Activated naive CD8-positive, alpha-beta T cell treated with anti-CD3 and anti-CD28 coated beads, Interleukin-2, amount 50 U/mL, for 24 hours (primary cell): ENCODE data around the gene CCDC85A.

Experiments used
- ATAC-seq: fragments of 150-1000 bp; cut with Tn5 transposase; one replicate; pipeline ENCODE4 v1.10.0; 2021
- DNase-seq: peaks from one replicate; pipeline ENCODE4 v3.0.0; 2021
- H3K27ac Mint-ChIP-seq: one replicate; pipeline ENCODE4 v1.8.0; 2021; ENCODE audit warnings: mild to moderate bottlenecking, mixed read lengths
- H3K27me3 Mint-ChIP-seq: one replicate; pipeline ENCODE4 v1.8.0; 2021; ENCODE audit warnings: mixed read lengths
- H3K36me3 Mint-ChIP-seq: one replicate; pipeline ENCODE4 v1.8.0; 2021; ENCODE audit warnings: low read depth, mixed read lengths
- H3K4me1 Mint-ChIP-seq: one replicate; pipeline ENCODE4 v1.8.0; 2021; ENCODE audit warnings: mixed read lengths
- H3K4me3 Mint-ChIP-seq: one replicate; pipeline ENCODE4 v1.8.0; 2021; ENCODE audit warnings: mild to moderate bottlenecking, moderate library complexity, mixed read lengths
- H3K9me3 Mint-ChIP-seq: one replicate; pipeline ENCODE4 v1.8.0; 2021; ENCODE audit warnings: mixed read lengths

The CCDC85A gene

DNA sequence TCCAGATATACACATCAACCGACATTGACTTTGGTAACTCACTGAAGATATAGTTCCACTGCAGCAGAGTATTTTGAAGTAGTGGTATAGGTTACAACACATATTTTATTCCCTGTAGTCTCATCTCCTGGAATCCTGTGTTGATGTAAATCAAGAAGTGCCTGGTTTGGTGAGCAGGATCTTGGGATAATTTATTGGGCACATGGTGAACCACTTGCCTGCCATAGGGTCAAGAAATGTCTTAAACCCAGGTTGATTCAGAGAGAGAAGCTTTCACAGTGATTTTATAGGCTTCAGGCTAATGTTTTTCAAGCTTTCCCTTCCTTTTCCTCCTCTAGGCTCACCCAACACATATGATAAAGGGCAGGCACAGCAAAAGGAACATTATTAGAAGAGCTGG lies 24.6 kb downstream of the CCDC85A start:
- peaks cover 4% of the 10 kb centered on the region for H3K9me3 Mint-ChIP-seq
- no peaks in the 10 kb centered on the region for H3K4me1 Mint-ChIP-seq
- DNase-seq: no peak
- no peak overlapping the region for H3K27ac Mint-ChIP-seq
- H3K4me3 Mint-ChIP-seq: no peak overlapping the region
- peaks cover 2% of the 10 kb centered on the region for H3K27me3 Mint-ChIP-seq
- no peak for ATAC-seq
- no peaks in the 10 kb centered on the region for H3K36me3 Mint-ChIP-seq

DNA sequence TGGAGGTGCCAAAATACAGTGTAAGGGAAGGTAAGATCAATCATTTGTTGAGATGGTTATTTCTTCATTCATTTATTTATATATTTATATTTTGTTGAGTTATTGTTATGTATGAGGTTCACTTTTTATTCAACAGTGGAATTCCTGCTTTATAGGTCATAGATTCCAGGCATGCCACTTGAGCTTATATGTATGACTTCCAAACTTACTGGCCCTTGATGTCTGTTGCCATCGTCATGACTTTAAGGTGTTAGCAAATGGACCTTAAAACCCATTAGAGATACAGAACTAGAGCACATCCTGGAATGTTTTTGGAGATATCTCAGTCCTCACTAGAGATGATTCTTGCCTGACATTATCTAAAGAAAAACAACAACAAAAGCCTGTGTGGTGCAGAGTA lies 25.9 kb downstream of the CCDC85A start:
- no peak overlapping the region for H3K4me3 Mint-ChIP-seq
- no peaks in the 10 kb centered on the region for H3K4me1 Mint-ChIP-seq
- peaks cover 2% of the 10 kb centered on the region for H3K27me3 Mint-ChIP-seq
- no peak for DNase-seq
- no peak for ATAC-seq
- H3K36me3 Mint-ChIP-seq: no peaks in the 10 kb centered on the region
- H3K27ac Mint-ChIP-seq: no peak overlapping the region
- H3K9me3 Mint-ChIP-seq: peaks cover 4% of the 10 kb centered on the region

DNA sequence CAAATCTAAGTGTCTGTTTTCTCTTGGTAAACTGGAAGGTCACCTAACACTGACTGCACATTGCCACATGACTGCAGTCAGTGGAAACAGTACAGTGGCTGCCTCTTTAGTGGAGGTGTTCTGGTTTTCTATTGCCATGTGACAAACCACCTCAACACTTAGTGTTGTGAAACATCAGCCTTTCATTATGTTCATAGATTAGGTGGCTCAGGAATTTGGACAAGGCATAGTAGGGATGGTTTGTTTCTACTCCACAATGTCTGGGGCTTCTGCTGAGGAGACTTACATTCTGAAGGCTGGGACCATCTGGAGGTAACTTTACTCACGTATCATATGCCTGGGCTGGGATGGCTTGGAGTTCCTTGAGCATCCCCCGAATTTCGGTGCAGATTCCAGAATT lies 26.5 kb downstream of the CCDC85A start:
- Mint-ChIP-seq H3K27me3 (peaks cover 2% of the 10 kb centered on the region), H3K36me3 (no peaks in the 10 kb centered on the region), H3K27ac (no peak overlapping the region), H3K9me3 (peaks cover 4% of the 10 kb centered on the region), H3K4me1 (no peaks in the 10 kb centered on the region), H3K4me3 (no peak overlapping the region)
- DNase-seq (no peak), ATAC-seq (no peak)

DNA sequence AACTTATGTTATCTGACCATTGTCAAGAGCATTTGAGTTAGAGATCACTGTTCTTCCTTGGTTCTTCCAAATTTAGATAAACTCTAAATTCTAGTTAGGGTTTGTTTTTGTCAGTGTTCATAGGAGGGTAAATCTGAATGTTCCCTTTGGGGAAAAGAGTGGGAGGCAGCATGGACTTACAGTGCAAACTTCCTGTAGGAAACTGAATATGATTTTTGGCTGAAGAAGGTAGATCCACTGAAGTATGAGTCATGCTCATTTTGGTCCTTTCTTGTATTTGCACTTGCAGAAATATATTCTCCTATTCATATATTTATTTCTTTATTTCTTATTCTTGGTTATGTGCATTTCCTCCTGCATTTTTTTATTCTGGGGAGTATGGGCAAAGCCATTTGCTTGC lies 27.3 kb downstream of the CCDC85A start:
- DNase-seq (no peak), ATAC-seq (no peak)
- Mint-ChIP-seq H3K4me1 (no peaks in the 10 kb centered on the region), H3K9me3 (no peaks in the 10 kb centered on the region), H3K27me3 (no peaks in the 10 kb centered on the region), H3K27ac (no peak overlapping the region), H3K36me3 (no peaks in the 10 kb centered on the region), H3K4me3 (no peak overlapping the region)

DNA sequence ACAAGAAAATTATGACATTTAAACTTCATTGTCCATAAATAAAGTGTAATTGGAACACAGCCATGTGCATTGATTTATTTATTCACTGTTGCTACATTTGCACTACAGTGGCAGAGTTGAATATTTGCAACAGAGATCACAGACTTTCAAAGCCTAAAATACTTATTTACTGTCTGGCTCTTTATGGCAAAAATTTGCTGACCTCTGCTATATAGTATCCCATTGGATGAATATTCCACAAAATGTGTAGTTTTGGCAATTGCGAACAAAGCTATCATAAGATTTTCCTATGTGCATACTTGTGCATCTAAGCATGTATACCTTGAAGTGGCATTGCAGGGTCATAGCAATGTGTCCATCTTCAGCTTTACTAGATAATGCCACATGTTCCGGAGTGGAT lies 32.1 kb downstream of the CCDC85A start:
- Mint-ChIP-seq H3K27ac (no peak overlapping the region), H3K9me3 (no peaks in the 10 kb centered on the region), H3K4me1 (no peaks in the 10 kb centered on the region), H3K36me3 (no peaks in the 10 kb centered on the region), H3K4me3 (no peak overlapping the region), H3K27me3 (no peaks in the 10 kb centered on the region)
- no peak for DNase-seq
- no peak for ATAC-seq

DNA sequence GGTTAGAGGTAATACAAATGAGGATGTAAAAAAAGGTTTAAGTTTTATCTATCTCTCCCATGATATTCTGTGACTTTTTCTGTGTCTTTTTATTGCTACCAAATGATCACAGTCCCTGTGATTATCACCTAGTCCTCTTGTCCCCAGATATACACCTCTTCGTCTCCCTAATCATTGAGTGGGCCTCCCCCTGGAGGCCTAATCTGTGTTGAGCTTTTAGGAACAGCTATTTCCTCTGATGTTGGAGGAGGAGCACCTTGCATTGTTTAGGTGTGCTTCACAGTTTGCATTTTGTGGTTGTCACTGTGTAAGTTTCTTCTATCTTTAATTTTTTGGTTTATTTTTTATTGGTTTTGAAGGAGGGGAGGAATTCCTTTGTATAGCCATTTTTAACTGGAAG lies 33.3 kb downstream of the CCDC85A start:
- no peak for ATAC-seq
- H3K27ac Mint-ChIP-seq: no peak overlapping the region
- no peak overlapping the region for H3K4me3 Mint-ChIP-seq
- no peaks in the 10 kb centered on the region for H3K36me3 Mint-ChIP-seq
- DNase-seq: no peak
- no peaks in the 10 kb centered on the region for H3K9me3 Mint-ChIP-seq
- H3K27me3 Mint-ChIP-seq: no peaks in the 10 kb centered on the region
- H3K4me1 Mint-ChIP-seq: no peaks in the 10 kb centered on the region

DNA sequence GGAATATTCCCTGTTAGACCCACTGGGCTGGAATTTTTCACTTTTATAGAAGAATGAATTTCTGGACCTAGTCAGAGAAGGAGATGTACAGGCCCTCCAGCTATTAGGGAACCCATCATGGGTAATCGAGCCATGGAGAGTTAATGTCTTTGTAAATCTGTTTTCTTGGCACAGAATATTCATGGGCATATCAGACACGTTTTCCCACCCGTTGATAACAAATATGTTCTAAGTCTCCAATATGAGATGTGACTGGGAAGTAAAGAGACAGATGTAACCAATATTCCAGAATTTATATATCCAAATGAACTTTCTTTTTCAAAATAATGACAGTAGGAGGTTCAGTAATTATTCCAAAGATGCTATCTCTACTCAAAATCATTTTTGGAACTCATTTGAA lies 38.7 kb downstream of the CCDC85A start:
- no peak for DNase-seq
- Mint-ChIP-seq H3K4me3 (no peak overlapping the region), H3K9me3 (no peaks in the 10 kb centered on the region), H3K36me3 (no peaks in the 10 kb centered on the region), H3K27me3 (no peaks in the 10 kb centered on the region), H3K4me1 (no peaks in the 10 kb centered on the region), H3K27ac (no peak overlapping the region)
- no peak for ATAC-seq

DNA sequence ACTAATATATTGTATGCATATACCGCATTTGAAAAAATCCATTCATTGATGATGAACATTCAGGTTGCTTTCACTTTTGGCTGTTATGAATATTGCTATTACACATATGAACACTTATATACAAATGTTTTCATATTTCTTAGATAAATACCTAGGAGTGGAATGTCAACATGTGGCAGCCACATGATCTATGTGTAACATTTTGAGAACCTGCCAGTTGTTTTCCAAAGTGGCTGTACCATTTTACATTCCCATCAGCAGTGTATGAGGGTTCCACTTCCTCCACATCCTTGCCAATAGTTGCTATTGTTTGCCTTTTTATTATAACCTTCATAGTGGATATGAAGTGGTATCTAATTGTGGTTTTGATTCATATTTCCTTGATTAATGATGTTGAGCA lies 40.5 kb downstream of the CCDC85A start:
- Mint-ChIP-seq H3K4me1 (no peaks in the 10 kb centered on the region), H3K27ac (no peak overlapping the region), H3K36me3 (no peaks in the 10 kb centered on the region), H3K9me3 (no peaks in the 10 kb centered on the region), H3K27me3 (no peaks in the 10 kb centered on the region), H3K4me3 (no peak overlapping the region)
- no peak for DNase-seq
- no peak for ATAC-seq

DNA sequence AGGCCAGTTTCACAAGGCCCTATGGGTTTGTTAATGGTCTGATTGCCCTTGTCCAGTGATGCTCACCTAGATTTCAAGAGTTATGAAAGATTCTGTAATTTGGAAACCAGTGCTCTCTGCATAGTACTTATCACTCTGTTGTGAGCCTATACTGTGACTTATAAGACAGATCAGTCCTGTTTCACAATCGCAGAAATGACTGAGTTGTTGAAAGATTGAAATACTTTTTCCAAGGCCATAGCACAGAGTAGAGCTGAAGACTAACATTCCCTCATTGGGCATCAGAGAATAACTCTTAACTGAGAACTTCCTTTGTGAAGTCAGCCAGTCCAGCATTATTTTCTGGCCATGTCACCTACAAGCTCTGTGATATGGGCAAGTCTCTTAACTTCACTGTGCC lies 44.0 kb downstream of the CCDC85A start:
- Mint-ChIP-seq H3K27me3 (no peaks in the 10 kb centered on the region), H3K27ac (no peak overlapping the region), H3K36me3 (no peaks in the 10 kb centered on the region), H3K4me1 (no peaks in the 10 kb centered on the region), H3K9me3 (peaks cover 4% of the 10 kb centered on the region), H3K4me3 (no peak overlapping the region)
- DNase-seq (no peak), ATAC-seq (no peak)

DNA sequence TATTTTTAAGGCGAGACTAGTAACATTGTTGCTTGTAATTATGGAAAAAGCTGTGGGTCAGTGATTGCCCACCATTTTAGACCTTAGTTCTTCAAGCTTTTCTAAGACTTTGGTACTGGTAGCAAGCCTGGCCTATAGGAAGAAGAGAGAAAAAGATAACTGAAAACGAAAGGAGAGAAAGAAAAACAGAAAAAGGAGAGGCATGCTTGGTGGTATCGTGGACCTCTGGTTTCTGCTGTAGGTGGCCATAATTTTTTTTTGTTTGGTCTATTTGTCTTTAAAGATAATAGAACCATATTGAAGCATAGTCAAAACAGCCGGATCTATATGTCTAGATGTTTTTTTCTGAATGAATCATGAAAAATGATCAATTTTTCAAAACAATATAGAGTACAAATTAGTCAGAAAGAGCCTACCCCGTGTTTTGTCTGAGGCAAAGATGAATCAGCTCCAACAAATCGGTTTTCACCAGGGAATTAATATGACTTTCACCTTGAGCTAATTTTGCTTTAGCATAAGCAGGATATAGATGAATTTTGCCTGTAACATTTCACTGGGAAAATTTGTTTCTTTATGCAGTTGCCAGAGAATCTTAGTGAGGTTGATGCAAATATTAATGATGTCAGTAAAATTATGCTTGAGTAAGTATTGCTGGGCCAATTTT lies 45.7 kb downstream of the CCDC85A start:
- Mint-ChIP-seq H3K4me1 (no peaks in the 10 kb centered on the region), H3K4me3 (no peak overlapping the region), H3K9me3 (peaks cover 4% of the 10 kb centered on the region), H3K27ac (no peak overlapping the region), H3K36me3 (no peaks in the 10 kb centered on the region), H3K27me3 (no peaks in the 10 kb centered on the region)
- ATAC-seq (no peak), DNase-seq (no peak)

DNA sequence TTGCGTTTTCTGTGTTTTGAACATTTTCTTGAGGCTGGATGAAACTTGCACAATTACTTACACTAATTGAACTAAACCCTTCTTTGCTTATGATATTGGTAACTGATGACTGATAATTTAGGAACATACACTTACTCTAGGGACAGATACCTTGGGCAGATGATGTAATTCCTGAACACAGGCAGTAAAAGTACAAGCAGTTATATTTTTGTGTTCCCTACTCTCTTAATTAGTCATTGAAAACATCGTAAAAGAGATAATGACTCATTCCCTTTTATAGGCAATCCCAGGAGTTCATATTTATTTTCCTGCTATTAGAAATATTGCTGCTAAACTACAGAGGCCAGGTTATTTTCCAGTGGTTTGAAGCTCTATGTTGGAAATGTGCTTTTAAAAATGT lies 46.4 kb downstream of the CCDC85A start:
- Mint-ChIP-seq H3K4me3 (no peak overlapping the region), H3K27ac (no peak overlapping the region), H3K36me3 (no peaks in the 10 kb centered on the region), H3K27me3 (no peaks in the 10 kb centered on the region), H3K4me1 (no peaks in the 10 kb centered on the region), H3K9me3 (peaks cover 4% of the 10 kb centered on the region)
- no peak for DNase-seq
- ATAC-seq: no peak

DNA sequence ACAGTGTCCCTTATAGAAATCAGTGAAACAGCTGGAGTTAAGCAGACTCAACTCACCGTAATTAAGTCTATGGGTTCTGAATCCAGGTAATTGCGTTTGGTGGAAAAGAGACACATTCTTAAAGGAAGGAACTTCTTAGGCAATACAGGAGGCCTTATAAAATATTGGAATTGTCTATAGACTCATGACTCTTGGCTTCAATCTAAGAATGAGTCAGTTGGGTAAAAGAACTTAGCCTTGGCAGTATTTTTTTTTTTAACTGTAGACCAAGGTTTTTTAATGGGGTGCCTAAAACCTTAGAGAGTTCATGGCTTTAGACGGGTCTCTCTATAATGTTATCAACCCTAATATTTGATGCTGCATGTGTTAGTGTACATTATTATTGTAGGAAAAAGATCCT lies 47.6 kb downstream of the CCDC85A start:
- Mint-ChIP-seq H3K9me3 (peaks cover 4% of the 10 kb centered on the region), H3K27me3 (no peaks in the 10 kb centered on the region), H3K27ac (no peak overlapping the region), H3K36me3 (no peaks in the 10 kb centered on the region), H3K4me3 (no peak overlapping the region), H3K4me1 (no peaks in the 10 kb centered on the region)
- DNase-seq (no peak), ATAC-seq (no peak)

DNA sequence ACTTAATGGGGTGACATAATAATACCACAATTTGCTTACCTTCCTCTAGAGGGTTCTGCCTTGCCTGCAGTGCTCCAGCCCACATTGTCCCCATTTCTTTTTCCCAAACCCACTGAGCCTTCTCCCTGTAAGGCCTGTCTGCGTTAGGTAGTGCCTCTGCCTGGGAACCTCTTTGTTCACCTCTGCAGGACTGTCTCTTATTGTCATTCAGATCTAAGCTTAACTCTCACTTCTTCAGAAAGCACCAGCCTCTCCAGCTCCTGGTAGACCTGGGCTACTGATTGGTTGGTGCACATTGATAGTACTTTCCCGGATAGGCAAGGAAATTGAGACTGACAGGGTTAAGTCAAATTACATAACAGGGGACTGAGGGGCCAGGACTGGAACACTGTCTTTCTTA lies 49.1 kb downstream of the CCDC85A start:
- no peak for ATAC-seq
- no peaks in the 10 kb centered on the region for H3K4me1 Mint-ChIP-seq

DNA sequence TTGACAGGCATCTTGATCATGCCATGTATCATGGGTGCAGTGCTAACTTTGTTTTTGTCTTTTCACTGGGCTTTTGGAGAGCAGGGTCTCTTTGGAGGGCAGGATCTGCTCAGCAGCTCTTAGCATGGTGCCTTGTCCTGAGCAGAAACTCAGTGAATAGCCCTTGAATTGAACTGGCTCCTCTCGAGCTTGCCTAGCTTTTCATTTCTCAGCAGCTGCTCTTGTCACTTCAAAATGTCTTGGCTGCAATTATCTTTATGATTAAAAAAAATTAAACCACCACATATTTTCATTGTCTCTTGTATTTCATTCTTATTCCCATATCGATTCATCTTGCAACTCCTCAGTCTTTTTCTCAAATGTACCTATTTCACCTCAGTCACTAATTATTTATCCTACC lies 50.5 kb downstream of the CCDC85A start:
- Mint-ChIP-seq H3K36me3 (no peaks in the 10 kb centered on the region), H3K4me1 (no peaks in the 10 kb centered on the region), H3K27me3 (no peaks in the 10 kb centered on the region), H3K4me3 (no peak overlapping the region), H3K9me3 (peaks cover 4% of the 10 kb centered on the region), H3K27ac (no peak overlapping the region)
- ATAC-seq: no peak
- no peak for DNase-seq

More for the DNA sequence above, 49.1 kb downstream of the CCDC85A start:
- Mint-ChIP-seq H3K36me3 (no peaks in the 10 kb centered on the region), H3K27me3 (no peaks in the 10 kb centered on the region), H3K4me3 (no peak overlapping the region), H3K9me3 (peaks cover 4% of the 10 kb centered on the region), H3K27ac (no peak overlapping the region)
- DNase-seq: no peak

DNA sequence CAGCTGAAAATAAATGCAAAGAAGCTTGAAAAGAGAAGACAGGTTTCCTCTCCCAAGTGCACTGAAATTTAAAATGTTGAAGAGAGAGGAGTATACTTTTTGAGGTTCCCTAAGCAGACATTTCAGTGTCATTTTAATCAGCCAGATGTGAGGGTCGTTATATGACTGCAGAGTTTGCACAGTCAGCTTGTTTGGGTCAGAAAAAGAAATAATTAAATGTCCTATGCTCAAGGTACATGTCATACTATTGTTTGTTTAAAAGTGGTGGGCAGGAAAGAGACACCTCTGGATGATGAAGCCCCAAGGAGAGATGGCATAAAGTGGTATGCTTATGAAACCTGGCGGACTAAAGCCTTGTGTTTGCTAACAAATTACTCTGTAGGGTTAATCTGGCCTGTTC lies 55.2 kb downstream of the CCDC85A start:
- H3K36me3 Mint-ChIP-seq: no peaks in the 10 kb centered on the region
- H3K27ac Mint-ChIP-seq: no peak overlapping the region
- H3K9me3 Mint-ChIP-seq: peaks cover 20% of the 10 kb centered on the region
- H3K27me3 Mint-ChIP-seq: no peaks in the 10 kb centered on the region
- no peaks in the 10 kb centered on the region for H3K4me1 Mint-ChIP-seq
- DNase-seq (no peak), ATAC-seq (no peak)
- no peak overlapping the region for H3K4me3 Mint-ChIP-seq

DNA sequence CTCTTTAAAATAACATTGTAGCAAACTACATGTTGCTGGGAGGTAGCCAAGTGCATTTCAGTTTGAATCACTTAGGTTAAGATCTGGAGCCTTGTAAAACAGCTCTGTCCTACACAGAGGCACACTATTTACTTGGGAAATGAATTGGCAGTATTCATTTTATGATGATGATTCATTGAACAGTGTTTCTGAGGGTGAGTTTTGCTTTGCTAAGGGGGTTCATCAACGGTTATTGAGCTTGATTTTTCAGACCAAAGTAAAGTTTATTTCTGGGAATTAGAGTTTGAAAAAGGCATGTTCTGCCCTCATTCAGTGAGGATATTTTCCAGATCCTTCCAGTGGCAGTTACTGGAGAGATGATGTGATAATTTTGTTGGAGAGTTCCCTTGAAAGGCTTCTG lies 55.6 kb downstream of the CCDC85A start:
- H3K27ac Mint-ChIP-seq: no peak overlapping the region
- H3K4me1 Mint-ChIP-seq: no peaks in the 10 kb centered on the region
- no peaks in the 10 kb centered on the region for H3K36me3 Mint-ChIP-seq
- ATAC-seq (no peak), DNase-seq (no peak)
- no peak overlapping the region for H3K4me3 Mint-ChIP-seq
- H3K9me3 Mint-ChIP-seq: peaks cover 20% of the 10 kb centered on the region
- no peaks in the 10 kb centered on the region for H3K27me3 Mint-ChIP-seq
